Calu3 (cell line): Measurements from ENCODE around the gene UGT2A1. TPM values are rescaled to one million over a fixed set of nuclear protein-coding genes. Genes with fewer than 3 reads are reported as not detected.

Experiments
- Bru-seq: library from RNA; stranded (reverse); fragments of 400-500 nt; gene quantifications from one replicate; lab custom pipeline; 2021; lab: Mats Ljungman, UMichigan
- BruChase-seq, 2 experiments: library from RNA; stranded (reverse); fragments of 400-500 nt; gene quantifications; one replicate each; lab custom pipeline; 2021; lab: Mats Ljungman, UMichigan
- BruUV-seq: library from RNA; stranded (reverse); fragments of 400-500 nt; replicated peaks from 2 replicates; lab custom pipeline; 2021; lab: Mats Ljungman, UMichigan
- CTCF ChIA-PET: fragments of 300-600 bp; sonication (Branson Sonifier 250); formaldehyde crosslinking; loops from one replicate; lab custom pipeline; 2022; ENCODE audit warnings: antibody characterized with exemption; lab: Charles Lee
- DNase-seq: peaks from one replicate; pipeline ENCODE4 v3.0.0; 2022
- H3K27ac Mint-ChIP-seq: one replicate; pipeline ENCODE4 v1.8.0; 2022; ENCODE audit warnings: mixed read lengths; ENCODE audit not compliant: unreplicated experiment
- H3K27me3 Mint-ChIP-seq: one replicate; pipeline ENCODE4 v1.8.0; 2022; ENCODE audit warnings: mixed read lengths; ENCODE audit not compliant: unreplicated experiment
- H3K36me3 Mint-ChIP-seq: one replicate; pipeline ENCODE4 v1.8.0; 2022; ENCODE audit warnings: mild to moderate bottlenecking, moderate library complexity, mixed read lengths; ENCODE audit not compliant: insufficient read depth, unreplicated experiment
- H3K4me1 Mint-ChIP-seq: one replicate; pipeline ENCODE4 v1.8.0; 2022; ENCODE audit warnings: mild to moderate bottlenecking, low read depth, mixed read lengths; ENCODE audit not compliant: unreplicated experiment
- H3K4me3 Mint-ChIP-seq: one replicate; pipeline ENCODE4 v1.8.0; 2022; ENCODE audit warnings: mild to moderate bottlenecking, low read depth, moderate library complexity, mixed read lengths; ENCODE audit not compliant: unreplicated experiment
- H3K9me3 Mint-ChIP-seq: one replicate; pipeline ENCODE4 v1.8.0; 2022; ENCODE audit warnings: low read depth, mixed read lengths; ENCODE audit not compliant: unreplicated experiment
- intact Hi-C: fragments of 100-400 bp; cut with micrococcal nuclease; formaldehyde crosslinking; loops from one replicate; pipeline ENCODE4 v1.10.0; 2022; ENCODE audit not compliant: unreplicated experiment
- long read RNA-seq: library from polyadenylated mRNA; stranded (forward); transcript quantifications from one replicate; pipeline ENCODE4 v2.0.0, GENCODE V29; 2022
- total RNA-seq: library from RNA; stranded (reverse); gene quantifications from 2 replicates; pipeline ENCODE4 v1.2.3, GENCODE V29; 2022
- TF ChIP-seq, protein P1 (sequence below): fragments of 200-600 bp; IDR thresholded peaks from one replicate; pipeline ENCODE4 v1.8.0; 2022; ENCODE audit warnings: antibody characterized with exemption; ENCODE audit not compliant: unreplicated experiment

The UGT2A1 gene
- total RNA-seq (not detected in 2 replicates), Bru-seq, nascent RNA (not detected), BruChase-seq, experiment 1, labeled RNA remaining after a 6-hour chase (not detected), BruChase-seq, experiment 2, labeled RNA remaining after a 2-hour chase (not detected)
- long read RNA-seq: 0 reads

DNA sequence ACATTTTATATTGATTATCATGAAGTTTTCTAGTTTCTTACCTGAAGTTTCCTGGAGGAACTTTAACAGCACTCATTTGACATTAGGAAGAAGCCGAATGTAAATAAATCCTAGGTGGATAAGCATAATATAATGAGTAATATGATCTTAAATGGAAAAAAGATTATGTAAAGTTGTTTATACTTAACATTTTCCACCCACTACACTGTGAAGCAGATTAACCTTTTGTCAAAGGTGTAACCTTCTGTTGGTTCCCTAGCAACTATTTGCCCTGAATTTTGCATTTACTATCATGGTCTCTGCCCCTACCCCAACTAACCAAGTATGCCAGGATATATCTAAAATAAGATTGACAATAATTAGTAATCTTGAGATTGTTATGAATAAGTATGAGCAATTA, at the start of gene UGT2A1:
Gene UGT2A1, minus strand, starts transcription at position 101 of the 400 bp plus-strand sequence. CDS start 5,603 bp downstream, outside the sequence.
- H3K27me3 Mint-ChIP-seq: no peaks in the 10 kb centered on the region
- no peak within 1 kb of the TSS for H3K4me3 Mint-ChIP-seq
- intact Hi-C loops: no loop called here
- H3K27ac Mint-ChIP-seq: no peak within 1 kb of the TSS
- CTCF ChIA-PET: no interaction called here
- DNase-seq: no peak
- H3K9me3 Mint-ChIP-seq: no peaks in the 10 kb centered on the region
- no peaks in the 10 kb centered on the region for H3K36me3 Mint-ChIP-seq
- H3K4me1 Mint-ChIP-seq: no peaks in the 10 kb centered on the region
- TF ChIP-seq, protein P1, sequence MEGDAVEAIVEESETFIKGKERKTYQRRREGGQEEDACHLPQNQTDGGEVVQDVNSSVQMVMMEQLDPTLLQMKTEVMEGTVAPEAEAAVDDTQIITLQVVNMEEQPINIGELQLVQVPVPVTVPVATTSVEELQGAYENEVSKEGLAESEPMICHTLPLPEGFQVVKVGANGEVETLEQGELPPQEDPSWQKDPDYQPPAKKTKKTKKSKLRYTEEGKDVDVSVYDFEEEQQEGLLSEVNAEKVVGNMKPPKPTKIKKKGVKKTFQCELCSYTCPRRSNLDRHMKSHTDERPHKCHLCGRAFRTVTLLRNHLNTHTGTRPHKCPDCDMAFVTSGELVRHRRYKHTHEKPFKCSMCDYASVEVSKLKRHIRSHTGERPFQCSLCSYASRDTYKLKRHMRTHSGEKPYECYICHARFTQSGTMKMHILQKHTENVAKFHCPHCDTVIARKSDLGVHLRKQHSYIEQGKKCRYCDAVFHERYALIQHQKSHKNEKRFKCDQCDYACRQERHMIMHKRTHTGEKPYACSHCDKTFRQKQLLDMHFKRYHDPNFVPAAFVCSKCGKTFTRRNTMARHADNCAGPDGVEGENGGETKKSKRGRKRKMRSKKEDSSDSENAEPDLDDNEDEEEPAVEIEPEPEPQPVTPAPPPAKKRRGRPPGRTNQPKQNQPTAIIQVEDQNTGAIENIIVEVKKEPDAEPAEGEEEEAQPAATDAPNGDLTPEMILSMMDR: no peak
- BruUV-seq: no TSS peak

DNA sequence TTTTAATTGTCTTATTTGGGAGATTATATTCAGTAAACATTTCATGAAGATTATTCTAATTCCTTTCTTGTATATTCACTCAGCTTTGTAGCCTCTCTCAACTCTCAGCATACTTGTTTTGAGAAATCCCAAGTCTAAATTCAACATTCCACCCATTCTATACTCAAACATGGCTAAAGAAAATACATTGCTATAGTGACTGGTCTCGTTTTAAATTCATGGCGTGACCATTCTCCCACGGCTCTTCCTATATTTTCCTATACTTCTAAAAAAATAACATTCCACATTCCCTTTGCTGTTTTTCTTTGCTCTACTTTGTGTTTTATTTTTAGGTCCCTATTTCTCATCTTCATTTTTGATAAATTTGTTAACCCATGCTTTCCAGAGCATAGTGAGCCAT, 49.2 kb upstream of the UGT2A1 start:
- Mint-ChIP-seq H3K27me3 (no peaks in the 10 kb centered on the region), H3K9me3 (no peaks in the 10 kb centered on the region), H3K36me3 (no peaks in the 10 kb centered on the region), H3K4me1 (no peaks in the 10 kb centered on the region), H3K4me3 (no peak overlapping the region), H3K27ac (no peak overlapping the region)
- DNase-seq: no peak
- TF ChIP-seq, protein P1: no peak
- intact Hi-C loops: no loop called here
- BruUV-seq: no TSS peak
- CTCF ChIA-PET: no interaction called here

DNA sequence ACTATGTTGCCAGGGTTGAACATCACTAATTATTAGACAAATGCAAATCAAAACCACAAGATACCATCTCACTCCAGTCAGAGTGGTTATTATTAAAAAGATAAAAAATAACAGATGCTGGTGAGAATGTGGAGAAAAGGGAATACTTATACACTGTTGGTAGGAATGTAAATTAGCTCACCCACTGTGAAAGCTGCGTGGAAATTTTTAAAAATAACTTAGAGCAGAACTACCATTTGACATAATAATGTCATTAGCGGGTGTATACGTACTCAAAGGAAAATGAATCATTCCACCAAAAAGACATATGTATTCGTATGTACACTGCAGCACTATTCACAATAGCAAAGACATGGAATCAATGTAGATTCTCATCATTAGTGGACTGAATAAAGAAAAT, 48.6 kb upstream of the UGT2A1 start:
- no peaks in the 10 kb centered on the region for H3K4me1 Mint-ChIP-seq
- H3K4me3 Mint-ChIP-seq: no peak overlapping the region
- BruUV-seq: no TSS peak
- intact Hi-C loops: no loop called here
- no peaks in the 10 kb centered on the region for H3K27me3 Mint-ChIP-seq
- H3K9me3 Mint-ChIP-seq: no peaks in the 10 kb centered on the region
- CTCF ChIA-PET: no interaction called here
- no peak for DNase-seq
- H3K27ac Mint-ChIP-seq: no peak overlapping the region
- H3K36me3 Mint-ChIP-seq: no peaks in the 10 kb centered on the region
- TF ChIP-seq, protein P1: no peak

DNA sequence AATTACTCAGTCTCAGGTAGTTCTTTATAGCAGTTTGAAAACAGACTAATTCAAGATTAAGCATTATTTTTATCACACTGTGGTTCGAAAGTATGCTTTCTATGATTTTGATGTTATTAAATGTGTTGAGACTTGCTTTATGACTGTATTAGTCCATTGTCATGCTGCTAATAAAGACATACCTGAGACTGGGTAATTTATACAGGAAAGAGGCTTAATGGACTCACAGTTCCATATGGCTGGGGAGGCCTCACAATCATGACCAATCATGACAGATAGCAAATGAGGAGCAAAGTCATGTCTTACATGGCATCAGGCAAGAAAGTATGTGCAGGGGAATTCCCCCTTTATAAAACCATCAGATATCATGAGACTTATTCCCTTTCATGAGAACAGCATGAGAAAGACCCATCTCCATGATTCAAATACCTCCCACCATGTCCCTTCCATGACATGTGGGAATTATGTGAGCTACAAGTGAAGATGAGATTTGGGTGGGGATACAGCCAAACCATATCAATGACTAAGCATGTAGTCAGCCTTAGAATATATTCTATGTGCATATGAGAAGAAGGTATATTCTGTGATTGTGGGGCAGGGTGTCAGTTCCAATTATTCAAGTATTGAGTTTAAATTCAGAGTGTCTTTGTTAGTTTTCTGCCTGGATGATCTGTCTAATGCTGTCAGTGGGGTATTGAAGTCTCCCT, 44.6 kb upstream of the UGT2A1 start:
- CTCF ChIA-PET: no interaction called here

More for the DNA sequence above, 44.6 kb upstream of the UGT2A1 start:
- H3K4me3 Mint-ChIP-seq: no peak overlapping the region
- H3K36me3 Mint-ChIP-seq: no peaks in the 10 kb centered on the region
- intact Hi-C loops: no loop called here
- no TSS peak for BruUV-seq
- DNase-seq: no peak
- no peak overlapping the region for H3K27ac Mint-ChIP-seq
- H3K4me1 Mint-ChIP-seq: no peaks in the 10 kb centered on the region
- no peaks in the 10 kb centered on the region for H3K27me3 Mint-ChIP-seq
- no peaks in the 10 kb centered on the region for H3K9me3 Mint-ChIP-seq
- TF ChIP-seq, protein P1: no peak
